HG03039 (cell line): Measurements from ENCODE around the gene PARG.
"Not testable (repeated sequence)": the region's sequence is repeated elsewhere in the genome, so short reads cannot be mapped to it uniquely, and the experiment has no call there.

Source experiments
- ATAC-seq: cut with Tn5 transposase; IDR thresholded peaks from one replicate; pipeline ENCODE4 v1.9.1; 2021; ENCODE audit warnings: mild to moderate bottlenecking, moderate library complexity; ENCODE audit not compliant: unreplicated experiment

The PARG gene

GRCh38 chr10:49941447-49942338, at the start of gene PARG, which contains the start of gene TIMM23B:
PARG (minus strand) TSS chr10:49942027; CDS start chr10:49941725, 302 bp downstream.
TIMM23B (plus strand) TSS chr10:49942053; CDS start chr10:49942195, 142 bp downstream.
- ATAC-seq = peak; percentile 66

DNA sequence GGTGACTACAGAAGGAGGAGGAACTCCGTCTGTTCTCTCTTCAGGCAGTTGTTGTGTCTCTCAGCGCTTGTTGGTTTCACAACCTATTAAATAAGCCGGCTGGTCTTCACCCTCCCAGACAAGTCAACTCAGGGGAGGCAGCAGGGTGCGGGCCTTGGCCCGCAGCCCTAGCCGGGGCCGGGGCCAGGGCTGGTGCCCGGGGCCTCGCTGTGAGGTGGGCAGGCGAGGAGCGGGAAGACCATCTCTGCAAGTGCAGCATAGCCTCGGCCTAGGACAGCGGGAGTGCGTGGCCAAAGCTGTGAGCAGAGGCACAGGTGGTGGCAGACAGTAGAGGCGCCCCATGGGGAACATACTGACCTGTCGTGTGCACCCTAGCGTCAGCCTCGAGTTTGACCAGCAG, 46.5 kb upstream of the PARG start, which contains the start of gene AGAP6:
Gene AGAP6 (plus strand): TSS at position 31 of the 400 bp plus-strand sequence. CDS start 310 bp downstream, at position 341.
- not testable (repeated sequence) for ATAC-seq

- ATAC-seq = not testable (repeated sequence)
These were observed 45.4 kb upstream of the PARG start for GRCh38 chr10:49987207-49987606.

DNA sequence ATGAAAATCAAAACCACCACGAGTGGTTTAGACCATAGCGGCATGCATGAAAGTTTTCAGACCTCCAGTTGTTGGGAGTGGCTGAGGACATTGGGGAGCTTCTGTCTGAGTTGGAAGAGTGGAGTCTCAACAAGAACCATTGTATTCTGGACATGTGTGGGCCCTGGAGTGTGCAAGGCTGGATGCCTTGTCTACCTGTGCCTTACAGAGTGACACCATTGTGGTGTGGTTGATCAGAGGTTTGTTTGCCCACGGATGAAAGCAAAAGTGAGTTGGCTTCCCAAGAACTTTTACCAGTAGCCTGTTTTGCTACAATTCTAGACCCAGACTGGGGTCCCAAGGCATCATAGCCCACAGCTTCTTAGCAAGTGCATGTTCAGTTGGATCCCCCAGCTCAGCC, 35.9 kb upstream of the PARG start:
- ATAC-seq = not testable (repeated sequence)

- not testable (repeated sequence) for ATAC-seq
These were observed 30.3 kb upstream of the PARG start for GRCh38 chr10:49972094-49972493.

GRCh38 chr10:49971466-49971865, 29.6 kb upstream of the PARG start:
- not testable (repeated sequence) for ATAC-seq

DNA sequence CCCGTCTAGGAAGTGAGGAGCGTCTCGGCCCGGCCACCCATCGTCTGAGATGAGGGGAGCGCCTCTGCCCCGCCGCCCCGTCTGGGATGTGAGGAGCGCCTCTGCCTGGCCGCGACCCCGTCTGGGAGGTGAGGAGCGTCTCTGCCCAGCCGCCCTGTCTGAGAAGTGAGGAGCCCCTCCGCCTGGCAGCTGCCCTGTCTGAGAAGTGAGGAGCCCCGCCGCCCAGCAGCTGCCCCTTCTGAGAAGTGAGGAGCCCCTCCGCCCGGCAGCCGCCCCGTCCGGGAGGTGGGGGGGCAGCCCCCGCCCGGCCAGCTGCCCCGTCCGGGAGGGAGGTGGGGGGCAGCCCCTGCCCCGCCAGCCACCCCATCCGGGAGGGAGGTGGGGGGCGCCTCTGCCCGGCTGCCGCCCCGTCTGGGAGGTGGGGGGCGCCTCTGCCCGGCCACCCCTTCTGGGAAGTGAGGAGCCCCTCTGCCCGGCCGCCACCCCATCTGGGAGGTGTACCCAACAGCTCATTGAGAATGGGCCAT, 28.6 kb upstream of the PARG start:
- not testable (repeated sequence) for ATAC-seq

GRCh38 chr10:49953122-49953521, 11.3 kb upstream of the PARG start:
- not testable (repeated sequence) for ATAC-seq

DNA sequence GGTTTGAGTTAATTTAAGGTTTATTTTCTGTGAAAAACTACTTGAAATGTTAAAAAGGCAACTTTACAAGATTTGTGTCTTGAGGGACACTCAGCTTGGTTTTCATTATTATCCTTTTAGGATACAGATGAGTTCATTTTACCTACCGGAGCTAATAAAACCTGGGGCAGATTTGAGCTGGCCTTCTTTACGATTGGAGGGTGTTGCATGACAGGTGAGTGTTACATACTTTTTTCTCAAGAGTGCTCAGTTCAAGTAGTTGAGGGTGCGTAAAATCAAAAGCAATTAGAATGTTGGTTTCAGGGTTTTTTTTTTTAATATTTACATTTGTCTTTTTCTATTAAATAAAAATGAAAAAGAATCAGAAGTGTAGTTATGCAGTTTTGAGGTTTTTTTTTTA, 10.2 kb upstream of the PARG start:
- not testable (repeated sequence) for ATAC-seq

DNA sequence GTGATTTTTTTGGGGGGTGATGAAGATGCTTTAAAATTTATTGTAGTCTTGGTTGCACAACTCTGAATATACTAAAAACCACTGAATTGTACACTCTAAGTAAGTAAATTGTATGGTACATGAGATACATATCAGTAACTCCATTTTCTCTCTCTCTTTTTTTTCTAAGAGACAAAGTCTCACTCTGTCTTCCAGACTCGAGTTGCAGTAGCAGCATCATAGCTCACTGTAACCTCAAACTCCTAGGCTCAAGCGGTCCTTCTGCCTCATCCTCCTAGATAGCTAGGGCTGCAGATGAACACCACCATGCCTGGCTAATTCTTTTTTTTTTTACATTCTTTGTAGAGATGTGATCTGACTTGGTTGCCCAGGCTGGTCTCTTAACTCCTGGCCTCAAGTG, 6.9 kb upstream of the PARG start:
- not testable (repeated sequence) for ATAC-seq

GRCh38 chr10:49948142-49948541, 6.3 kb upstream of the PARG start:
- peak; percentile 71 for ATAC-seq

DNA sequence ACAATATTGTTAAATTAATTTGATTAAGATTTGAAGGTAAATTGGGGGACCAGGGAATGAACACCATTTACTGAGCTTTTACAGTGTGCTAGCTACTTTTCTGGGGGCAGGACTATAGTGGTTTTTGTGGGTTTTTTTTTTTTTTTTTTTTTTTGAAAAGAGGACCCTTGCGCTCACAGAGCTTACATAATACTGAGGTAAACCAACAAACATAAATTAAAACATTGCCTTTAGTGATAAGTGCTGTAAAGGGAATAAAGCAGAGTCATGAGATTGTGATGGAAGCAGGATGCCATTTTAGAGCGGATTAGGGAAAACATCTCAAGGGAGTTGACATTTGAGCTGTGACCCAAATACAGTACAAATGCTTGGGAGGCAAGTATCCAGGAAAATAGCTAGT, 1.8 kb upstream of the PARG start:
- ATAC-seq = not testable (repeated sequence)

DNA sequence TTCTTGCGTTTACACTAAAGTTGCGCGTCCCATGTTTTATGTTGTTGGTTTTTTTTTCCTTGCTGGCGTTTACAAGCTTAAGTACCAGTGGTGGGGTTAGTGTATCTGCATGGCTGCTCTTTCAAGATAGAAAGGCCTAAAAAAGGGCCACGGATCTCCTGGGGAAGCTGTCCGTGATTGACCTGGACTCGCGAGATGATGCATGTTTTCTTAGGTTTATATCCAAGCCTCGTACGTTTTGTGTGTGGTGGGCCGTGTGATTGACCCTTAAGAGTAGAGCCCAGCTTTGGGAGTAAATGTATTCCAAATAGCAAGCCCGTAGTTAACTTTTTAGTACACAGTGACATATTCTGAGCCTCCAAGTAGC, 495 bp upstream of the PARG start:
- not testable (repeated sequence) for ATAC-seq

GRCh38 chr10:49931959-49932728, 9.7 kb downstream of the PARG start:
- ATAC-seq = not testable (repeated sequence)

DNA sequence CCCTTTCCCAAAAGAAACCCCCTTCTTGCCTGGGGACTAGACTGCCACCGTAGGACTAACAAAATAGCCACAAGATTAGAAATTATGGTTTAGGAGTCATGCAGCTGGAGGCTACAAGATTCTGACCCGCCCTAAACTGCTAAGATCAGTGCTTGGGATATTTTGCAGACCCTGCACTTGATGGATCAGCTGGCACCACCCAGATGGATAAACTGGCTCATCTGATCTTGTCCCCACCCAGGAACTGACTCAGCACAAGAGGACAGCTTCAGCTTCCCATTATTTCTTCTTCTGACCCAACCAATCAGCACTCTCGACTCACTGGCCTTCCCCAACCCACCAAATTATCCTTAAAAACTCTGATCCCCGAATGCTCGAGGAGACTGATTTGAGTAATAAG, 10.6 kb downstream of the PARG start:
- not testable (repeated sequence) for ATAC-seq

DNA sequence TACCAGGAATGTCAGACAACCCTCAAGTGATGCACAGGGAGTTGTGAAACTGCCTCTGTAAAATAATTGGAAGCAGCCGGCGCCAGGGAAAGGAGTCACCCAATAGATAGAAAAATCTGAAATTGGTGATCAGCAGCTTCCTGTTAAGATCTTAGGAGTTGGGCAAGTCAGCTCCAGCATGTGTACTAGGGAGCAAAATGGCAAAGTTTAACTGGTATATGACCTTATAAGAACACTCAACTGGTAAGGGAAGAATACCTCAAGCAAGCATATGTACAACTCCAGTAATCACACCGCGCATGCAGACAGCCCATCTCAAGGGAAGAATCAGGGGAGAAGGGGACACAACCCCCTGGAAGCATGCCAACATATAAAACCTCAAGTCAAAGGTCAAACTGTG, 18.3 kb downstream of the PARG start:
- ATAC-seq = not testable (repeated sequence)

GRCh38 chr10:49922041-49922440, 19.8 kb downstream of the PARG start:
- ATAC-seq = not testable (repeated sequence)

GRCh38 chr10:49917927-49918326, 23.9 kb downstream of the PARG start:
- not testable (repeated sequence) for ATAC-seq

DNA sequence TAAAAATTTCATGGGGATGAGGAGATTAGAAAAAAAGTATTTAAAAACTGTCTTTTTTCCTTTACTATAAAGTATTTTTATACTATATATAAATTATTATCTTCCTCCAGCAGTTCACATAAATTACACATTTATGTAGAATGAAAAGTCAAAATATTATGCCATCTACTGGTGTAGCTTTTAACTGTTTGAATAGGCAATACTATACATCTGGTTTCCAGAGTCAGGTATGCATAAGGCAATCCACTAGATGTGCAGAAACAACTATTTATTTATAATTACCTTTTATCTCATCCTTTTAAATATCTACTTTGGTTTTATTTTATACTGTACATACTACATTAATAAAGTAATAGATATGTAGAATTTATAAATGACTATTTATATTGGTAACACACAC, 25.4 kb downstream of the PARG start:
- ATAC-seq = not testable (repeated sequence)

GRCh38 chr10:49910295-49910694, 31.5 kb downstream of the PARG start:
- not testable (repeated sequence) for ATAC-seq
